IMR-90 (cell line): ENCODE measurements around the gene CRTC1. TPM values are rescaled to one million over a fixed set of nuclear protein-coding genes. Genes with fewer than 3 reads are reported as not detected.

ENCODE experiments used
- ATAC-seq: fragments of 200-7000 bp; cut with Tn5 transposase; 2 replicates; pipeline ENCODE4 v1.9.1; 2020; ENCODE audit warnings: low read depth, mild to moderate bottlenecking, moderate library complexity
- BruUV-seq: library from RNA; stranded (reverse); fragments of 400-500 nt; replicated peaks from 2 replicates; lab custom pipeline; 2021; lab: Mats Ljungman, UMichigan
- CTCF ChIA-PET: fragments of 300-600 bp; formaldehyde crosslinking; extraction: SDS; loops from one replicate; lab custom pipeline; 2021; ENCODE audit warnings: antibody characterized with exemption; lab: Yijun Ruan, JAX
- POLR2A ChIA-PET: fragments of 300-600 bp; sonication (Branson Sonifier 250); formaldehyde crosslinking; loops from one replicate; lab custom pipeline; 2022; ENCODE audit warnings: antibody characterized with exemption; ENCODE audit not compliant: unreplicated experiment; lab: Charles Lee
- DNase-seq: peaks from one replicate; pipeline ENCODE4 v3.0.0; 2013
- H2AFZ ChIP-seq: replicated peaks from 2 replicates; pipeline ENCODE3; 2013; ENCODE audit warnings: low read length, mild to moderate bottlenecking; ENCODE audit not compliant: poor library complexity
- H2AK5ac ChIP-seq: 2 replicates; pipeline ENCODE4 v1.6.1; 2013; ENCODE audit warnings: low read depth, low read length, inconsistent platforms
- H2AK9ac ChIP-seq: replicated peaks from 2 replicates; pipeline ENCODE3; 2013; ENCODE audit warnings: mild to moderate bottlenecking, low read depth, low read length, moderate library complexity; ENCODE audit not compliant: poor library complexity
- H2BK120ac ChIP-seq: 2 replicates; pipeline ENCODE4 v1.6.1; 2013; ENCODE audit warnings: low read depth, low read length, inconsistent platforms
- H2BK15ac ChIP-seq: 3 replicates; pipeline ENCODE4 v1.6.1; 2013; ENCODE audit warnings: low read depth, low read length, inconsistent platforms
- H2BK20ac ChIP-seq: 2 replicates; pipeline ENCODE4 v1.6.1; 2013; ENCODE audit warnings: low read depth, mild to moderate bottlenecking, inconsistent platforms, low read length, moderate library complexity
- H2BK5ac ChIP-seq: 2 replicates; pipeline ENCODE4 v1.6.1; 2013; ENCODE audit warnings: mild to moderate bottlenecking, low read depth, low read length, inconsistent platforms; ENCODE audit not compliant: poor library complexity, severe bottlenecking
- H3K14ac ChIP-seq: replicated peaks from 2 replicates; pipeline ENCODE4 v1.6.1; 2013; ENCODE audit warnings: low read depth, low read length, inconsistent platforms
- H3K18ac ChIP-seq: 2 replicates; pipeline ENCODE4 v1.6.1; 2013; ENCODE audit warnings: low read depth, low read length, control low read depth
- H3K23ac ChIP-seq: 2 replicates; pipeline ENCODE4 v1.6.1; 2013; ENCODE audit warnings: low read depth, low read length, inconsistent platforms
- H3K27ac ChIP-seq: 2 replicates; pipeline ENCODE4 v1.5.1; 2013; ENCODE audit warnings: mild to moderate bottlenecking, control low read depth, low read length; ENCODE audit not compliant: insufficient read depth
- H3K27me3 ChIP-seq: 2 replicates; pipeline ENCODE4 v1.6.1; 2013; ENCODE audit warnings: low read length; ENCODE audit not compliant: control insufficient read depth, insufficient read depth
- H3K36me3 ChIP-seq: 2 replicates; pipeline ENCODE4 v1.6.1; 2013; ENCODE audit warnings: low read length, mixed read lengths; ENCODE audit not compliant: control insufficient read depth, insufficient read depth
- H3K4ac ChIP-seq: 2 replicates; pipeline ENCODE4 v1.6.1; 2013; ENCODE audit warnings: low read depth, low read length, inconsistent platforms
- H3K4me1 ChIP-seq: 2 replicates; pipeline ENCODE4 v1.6.1; 2013; ENCODE audit warnings: low read length, mixed read lengths; ENCODE audit not compliant: control insufficient read depth, insufficient read depth
- H3K4me2 ChIP-seq: 2 replicates; pipeline ENCODE4 v1.6.1; 2013; ENCODE audit warnings: low read depth, mild to moderate bottlenecking, control low read depth, low read length, moderate library complexity
- H3K4me3 ChIP-seq: 2 replicates; pipeline ENCODE4 v1.5.1; 2013; ENCODE audit warnings: low read depth, mild to moderate bottlenecking, control low read depth, low read length, moderate library complexity; ENCODE audit not compliant: insufficient read depth
- H3K56ac ChIP-seq: 2 replicates; pipeline ENCODE4 v1.6.1; 2013; ENCODE audit warnings: low read length, inconsistent platforms; ENCODE audit not compliant: insufficient read depth; ENCODE audit errors: extremely low read depth
- H3K79me1 ChIP-seq, 2 experiments: 2 replicates each; pipeline ENCODE4 v1.6.1; 2013; ENCODE audit warnings: low read length in 2 of 2, inconsistent platforms in 1 of 2, low read depth in 1 of 2
- H3K9ac ChIP-seq: 2 replicates; pipeline ENCODE4 v1.6.1; 2013; ENCODE audit warnings: low read depth, low read length, control low read depth
- H3K9me1 ChIP-seq: 2 replicates; pipeline ENCODE4 v1.6.1; 2013; ENCODE audit warnings: low read length, inconsistent platforms; ENCODE audit not compliant: insufficient read depth
- H3K9me3 ChIP-seq: 2 replicates; pipeline ENCODE4 v1.6.1; 2013; ENCODE audit warnings: low read length; ENCODE audit not compliant: control insufficient read depth, insufficient read depth
- H4K20me1 ChIP-seq: 2 replicates; pipeline ENCODE4 v1.6.1; 2013; ENCODE audit warnings: low read length, inconsistent platforms; ENCODE audit not compliant: insufficient read depth
- H4K5ac ChIP-seq: 2 replicates; pipeline ENCODE4 v1.6.1; 2013; ENCODE audit warnings: mild to moderate bottlenecking, low read depth, low read length, control low read depth
- H4K8ac ChIP-seq, 2 experiments: 2 replicates each; pipeline ENCODE4 v1.6.1; 2013; ENCODE audit warnings: low read depth in 2 of 2, low read length in 2 of 2, control low read depth in 1 of 2, inconsistent platforms in 1 of 2
- H4K91ac ChIP-seq: 2 replicates; pipeline ENCODE4 v1.6.1; 2013; ENCODE audit warnings: low read depth, low read length, inconsistent platforms; ENCODE audit not compliant: insufficient read depth
- BHLHE40 ChIP-seq: fragments of 150-350 bp; IDR thresholded peaks from 2 replicates; pipeline ENCODE4 v1.6.1; 2016; ENCODE audit warnings: mild to moderate bottlenecking, low read depth, low read length
- CHD1 ChIP-seq: IDR thresholded peaks from 2 replicates; pipeline ENCODE4 v1.6.1; 2012; ENCODE audit warnings: low read depth, low read length, improper control_type of control experiment
- CTCF ChIP-seq: conservative IDR thresholded peaks from 2 replicates; pipeline ENCODE4 v1.5.1; 2012; ENCODE audit warnings: mild to moderate bottlenecking, low read depth, low read length, improper control_type of control experiment
- FOS ChIP-seq: fragments of 150-350 bp; IDR thresholded peaks from 2 replicates; pipeline ENCODE4 v1.6.1; 2016; ENCODE audit warnings: low read depth, low read length
- MAZ ChIP-seq: IDR thresholded peaks from 2 replicates; pipeline ENCODE4 v1.6.1; 2012; ENCODE audit warnings: low read depth, mild to moderate bottlenecking, low read length, improper control_type of control experiment, moderate library complexity, borderline replicate concordance
- MXI1 ChIP-seq: IDR thresholded peaks from 2 replicates; pipeline ENCODE4 v1.6.1; 2012; ENCODE audit warnings: low read depth, mild to moderate bottlenecking, low read length, moderate library complexity, borderline replicate concordance
- RAD21 ChIP-seq: IDR thresholded peaks from 2 replicates; pipeline ENCODE4 v1.6.1; 2012; ENCODE audit warnings: low read length, improper control_type of control experiment
- RFX5 ChIP-seq: IDR thresholded peaks from 2 replicates; pipeline ENCODE4 v1.8.0; 2012; ENCODE audit warnings: low read depth, mild to moderate bottlenecking, low read length, moderate library complexity
- SMC3 ChIP-seq: fragments of 150-350 bp; IDR thresholded peaks from 2 replicates; pipeline ENCODE4 v1.6.1; 2016; ENCODE audit warnings: low read depth, mild to moderate bottlenecking, antibody characterized with exemption, low read length, moderate library complexity
- USF2 ChIP-seq: fragments of 150-350 bp; IDR thresholded peaks from 2 replicates; pipeline ENCODE4 v1.6.1; 2017; ENCODE audit warnings: mild to moderate bottlenecking, antibody characterized with exemption, low read length, low read depth
- WGBS, 2 experiments: methylation state at CpG; one replicate each; pipeline versions ENCODE4 v1.1.5 to v1.1.7; 2013; ENCODE audit warnings: missing lambda C conversion rate in 2 of 2; ENCODE audit not compliant: insufficient read length in 1 of 2; ENCODE audit errors: extremely low coverage in 2 of 2; 5-methylcytosine and 5-hydroxymethylcytosine counted together
- dilution Hi-C: fragments of 300-500 bp; cut with HindIII; formaldehyde crosslinking; loops from one replicate; pipeline ENCODE4 v1.14.3; 2018; ENCODE audit warnings: low sequenced_read_pairs; ENCODE audit not compliant: unreplicated experiment
- in situ Hi-C: fragments of 300-500 bp; cut with MboI; formaldehyde crosslinking; loops from 3 replicates; pipeline ENCODE4 v1.14.3; 2019; ENCODE audit warnings: low sequenced_read_pairs, inconsistent platforms, mixed read lengths
- intact Hi-C: fragments of 100-400 bp; cut with micrococcal nuclease; formaldehyde crosslinking; loops from 2 replicates; pipeline ENCODE4 v1.10.0; 2022
- polyA plus RNA-seq, 3 experiments: library from polyadenylated mRNA; depleted of rRNA; stranded (reverse); fragments of >200 nt; gene quantifications; 2 replicates each; pipeline ENCODE4 v1.2.3, GENCODE V29; 2012; ENCODE audit warnings: low replicate concordance in 1 of 3
- total RNA-seq: library from RNA; depleted of rRNA; stranded (reverse); fragments of >200 nt; gene quantifications from 2 replicates; pipeline ENCODE4 v1.2.3, GENCODE V29; 2012

Gene CRTC1
- total and polyA plus RNA-seq, 2 of the 4 experiments (the other 2 are of a cell fraction), result 0.18 to 5.7 TPM

GRCh38 chr19:18723871-18724377, 40.4 kb downstream of the CRTC1 start:
- no peak overlapping the region for H2AK5ac ChIP-seq
- 100% methylated on average over 2 of the region's 21 CpGs; no CpG with 5 or more reads in 1 of the 2 experiments for WGBS, 2 experiments
- H3K14ac ChIP-seq, result no peak overlapping the region
- no peak overlapping the region for H4K8ac ChIP-seq
- H2BK20ac ChIP-seq, result no peak overlapping the region
- dilution Hi-C loops, result no loop called here
- H3K4me3 ChIP-seq, result no peak overlapping the region
- intact Hi-C loops, result no loop called here
- BruUV-seq, result no TSS peak
- H3K27me3 ChIP-seq, result no peaks in the 10 kb centered on the region
- DNase-seq, result no peak
- ChIA-PET CTCF (no interaction called here), POLR2A (no interaction called here)
- H2AFZ ChIP-seq, result no peak overlapping the region
- H4K20me1 ChIP-seq, result peaks cover 9% of the 10 kb centered on the region
- H3K4me1 ChIP-seq, result no peaks in the 10 kb centered on the region
- TF ChIP-seq MXI1 (no peak), BHLHE40 (no peak), CHD1 (no peak), MAZ (no peak), USF2 (no peak), RAD21 (no peak), SMC3 (no peak), FOS (no peak), CTCF (no peak), RFX5 (no peak)
- H3K56ac ChIP-seq, result no peak overlapping the region
- H3K9me1 ChIP-seq, result peaks cover 4% of the 10 kb centered on the region; the same call in 1 of the 2 replicates
- H2BK5ac ChIP-seq, result no peak overlapping the region
- H3K4ac ChIP-seq, result no peak overlapping the region
- H3K27ac ChIP-seq, result no peak overlapping the region
- no peak overlapping the region for H3K9ac ChIP-seq
- ATAC-seq, result no peak
- H3K4me2 ChIP-seq, result no peak overlapping the region
- H3K79me1 ChIP-seq, result peaks cover 0 to 6% of the 10 kb centered on the region in 2 experiments; a peak in 1 of 4 replicates
- H3K36me3 ChIP-seq, result peaks cover 5% of the 10 kb centered on the region
- in situ Hi-C loops, result no loop called here
- H2BK15ac ChIP-seq, result no peak overlapping the region
- no peak overlapping the region for H2BK120ac ChIP-seq
- no peak overlapping the region for H4K5ac ChIP-seq
- H3K9me3 ChIP-seq, result no peaks in the 10 kb centered on the region
- H4K91ac ChIP-seq, result no peak overlapping the region
- no peak overlapping the region for H3K23ac ChIP-seq
- no peak overlapping the region for H3K18ac ChIP-seq
- no peak overlapping the region for H2AK9ac ChIP-seq
